Subcutaneous abdominal adipose tissue (tissue), 5 donors: ENCODE results near the gene UVSSA.

Source experiments
- H3K27ac ChIP-seq: one replicate; pipeline ENCODE4 v1.7.0; 2013; ENCODE audit warnings: low read depth, mild to moderate bottlenecking, inconsistent platforms, low read length, moderate library complexity
- H3K27me3 ChIP-seq, 5 donors: one replicate each; pipeline ENCODE4 v1.7.0; 2013; ENCODE audit warnings: low read length in 5 of 5, inconsistent platforms in 1 of 5; ENCODE audit not compliant: control insufficient read depth in 5 of 5, insufficient read depth in 4 of 5
- H3K36me3 ChIP-seq, 5 donors: one replicate each; pipeline ENCODE4 v1.7.0; 2013; ENCODE audit warnings: low read length in 5 of 5; ENCODE audit not compliant: control insufficient read depth in 5 of 5, insufficient read depth in 5 of 5
- H3K4me1 ChIP-seq, 5 donors: one replicate each; pipeline ENCODE4 v1.7.0; 2013; ENCODE audit warnings: low read length in 5 of 5, mild to moderate bottlenecking in 3 of 5, moderate library complexity in 1 of 5; ENCODE audit not compliant: control insufficient read depth in 5 of 5, insufficient read depth in 5 of 5
- H3K4me3 ChIP-seq, 5 donors: one replicate each; pipeline ENCODE4 v1.7.0; 2013; ENCODE audit warnings: low read length in 5 of 5, low read depth in 1 of 5
- H3K9ac ChIP-seq, 5 donors: one replicate each; pipeline ENCODE4 v1.7.0; 2013; ENCODE audit warnings: low read length in 5 of 5, mild to moderate bottlenecking in 4 of 5, moderate library complexity in 3 of 5
- H3K9me3 ChIP-seq, 5 donors: one replicate each; pipeline ENCODE4 v1.7.0; 2013; ENCODE audit warnings: low read length in 5 of 5; ENCODE audit not compliant: control insufficient read depth in 5 of 5
- donor health status: healthy.
- donor health status: healthy.
- donor health status: healthy.
- donor health status: healthy.
- donor health status: healthy.

UVSSA gene

GRCh38 chr4:1325681-1326635 lies 21.1 kb upstream of the UVSSA start:
- peaks cover 0 to 86% (median 78%) of the 10 kb centered on the region in 5 donors for H3K36me3 ChIP-seq
- H3K9me3 ChIP-seq, result no peaks in the 10 kb centered on the region

GRCh38 chr4:1326751-1327525 lies 20.1 kb upstream of the UVSSA start:
- H3K9ac ChIP-seq, result no peak overlapping the region
- H3K36me3 ChIP-seq, result peaks cover 0 to 89% (median 79%) of the 10 kb centered on the region in 5 donors
- H3K4me1 ChIP-seq, result no peaks in the 10 kb centered on the region
- H3K9me3 ChIP-seq, result no peaks in the 10 kb centered on the region
- no peaks in the 10 kb centered on the region for H3K27me3 ChIP-seq
- H3K27ac ChIP-seq, result no peak overlapping the region
- H3K4me3 ChIP-seq, result no peak overlapping the region

More at GRCh38 chr4:1325681-1326635, 21.1 kb upstream of the UVSSA start:
- Histone ChIP-seq H3K4me1 (no peaks in the 10 kb centered on the region), H3K27ac (no peak overlapping the region), H3K4me3 (no peak overlapping the region), H3K9ac (no peak overlapping the region), H3K27me3 (no peaks in the 10 kb centered on the region)

DNA sequence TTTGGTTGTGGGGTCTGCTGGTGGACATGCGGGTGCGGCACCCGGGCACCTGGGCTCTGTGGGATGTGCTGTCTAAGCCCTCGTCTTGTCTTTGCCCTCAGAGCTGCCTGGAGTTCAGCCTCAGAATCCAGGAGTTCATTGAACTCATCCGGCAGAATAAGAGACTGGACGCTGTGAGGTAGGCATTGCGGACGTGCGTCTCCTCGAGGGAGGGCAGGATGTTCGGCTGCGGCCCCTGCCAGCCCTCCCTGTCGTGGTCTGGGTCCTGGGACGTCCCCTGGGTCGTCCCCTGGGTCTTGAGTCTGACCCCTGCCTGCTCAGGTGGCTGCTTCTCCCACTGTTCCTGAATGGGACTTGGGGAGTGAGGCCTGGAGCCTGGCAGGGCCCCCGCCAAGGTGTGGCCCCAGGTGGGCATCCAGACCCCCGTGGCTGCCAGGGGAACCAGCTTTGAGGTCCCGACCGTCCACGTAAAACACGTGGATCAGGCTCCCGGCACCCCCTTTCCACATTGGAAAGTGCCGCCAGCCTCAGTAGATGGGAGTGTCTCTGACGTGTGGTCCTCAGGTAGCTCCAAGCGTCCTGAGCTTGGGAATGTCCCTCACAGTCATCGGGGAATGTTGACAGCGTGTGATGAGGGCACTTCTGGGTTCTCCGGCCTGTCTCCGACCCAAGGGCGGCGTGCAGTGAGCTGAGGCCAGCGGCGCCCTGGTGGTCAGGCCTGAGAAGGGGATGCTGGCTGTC lies 19.3 kb upstream of the UVSSA start:
- H3K36me3 ChIP-seq, result peaks cover 0 to 87% (median 76%) of the 10 kb centered on the region in 5 donors

GRCh38 chr4:1328267-1329155 lies 18.5 kb upstream of the UVSSA start:
- H3K27me3 ChIP-seq, result no peaks in the 10 kb centered on the region
- no peaks in the 10 kb centered on the region for H3K9me3 ChIP-seq
- H3K27ac ChIP-seq, result no peak overlapping the region
- H3K9ac ChIP-seq, result no peak overlapping the region
- H3K4me3 ChIP-seq, result no peak overlapping the region
- H3K4me1 ChIP-seq, result peaks cover 0 to 8% (median 2%) of the 10 kb centered on the region in 5 donors
- peaks cover 0 to 86% (median 78%) of the 10 kb centered on the region in 5 donors for H3K36me3 ChIP-seq

More for the DNA sequence above, 19.3 kb upstream of the UVSSA start:
- Histone ChIP-seq H3K9me3 (no peaks in the 10 kb centered on the region), H3K4me3 (no peak overlapping the region), H3K27ac (no peak overlapping the region), H3K4me1 (peaks cover 0 to 5% (median 2%) of the 10 kb centered on the region in 5 donors), H3K9ac (no peak overlapping the region), H3K27me3 (no peaks in the 10 kb centered on the region)

DNA sequence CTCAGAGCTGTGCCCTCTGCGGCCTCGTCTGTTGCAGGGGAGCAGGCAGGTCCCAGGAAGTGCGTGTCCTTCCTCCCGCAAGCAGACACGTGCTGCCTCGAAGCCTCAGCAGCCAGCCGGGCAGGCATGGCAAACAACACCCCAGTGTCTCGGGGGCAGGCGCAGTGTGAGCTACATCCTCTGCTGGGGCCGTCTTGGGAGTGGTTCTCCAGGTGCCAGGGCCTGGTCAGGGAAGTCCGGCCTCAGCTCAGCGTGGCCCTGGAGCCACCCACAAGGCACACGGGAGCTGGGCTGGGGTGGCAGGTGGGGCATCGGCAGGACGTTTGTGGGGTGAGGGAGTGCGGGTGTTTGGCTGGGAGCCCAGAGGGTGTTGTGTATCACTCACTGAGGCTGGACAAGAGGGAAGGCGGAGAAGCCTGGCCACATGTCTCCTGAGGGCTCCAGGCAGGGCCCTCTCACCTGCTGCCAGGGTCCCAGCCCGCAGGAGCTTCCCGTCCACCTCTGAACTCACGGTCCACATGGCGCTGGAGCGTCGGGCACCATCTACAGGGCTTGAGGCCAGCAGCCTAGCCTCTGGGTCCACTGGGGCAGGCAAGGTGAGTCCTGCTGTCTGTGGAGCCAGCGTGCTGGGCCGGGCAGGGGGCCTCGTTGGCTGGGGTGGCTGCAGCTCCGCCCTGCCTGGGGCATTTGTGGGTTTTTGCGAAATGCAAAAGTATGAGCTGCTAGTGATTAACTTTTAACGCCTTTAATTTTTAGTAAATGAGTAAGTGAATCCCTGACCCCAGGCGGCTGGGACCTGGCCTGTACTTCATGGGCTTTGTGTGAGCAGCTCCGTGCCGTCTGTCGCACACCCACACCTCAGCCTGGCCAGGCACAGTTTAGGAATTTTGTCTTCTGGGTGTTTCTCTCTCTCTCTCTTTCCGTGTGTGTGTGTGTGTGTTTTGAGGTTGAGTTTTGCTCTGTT lies 17.3 kb upstream of the UVSSA start:
- H3K36me3 ChIP-seq, result peaks cover 0 to 86% (median 78%) of the 10 kb centered on the region in 5 donors
- H3K27ac ChIP-seq, result no peak overlapping the region
- no peak overlapping the region for H3K9ac ChIP-seq
- no peaks in the 10 kb centered on the region for H3K27me3 ChIP-seq
- H3K4me1 ChIP-seq, result peaks cover 0 to 11% (median 2%) of the 10 kb centered on the region in 5 donors
- H3K9me3 ChIP-seq, result no peaks in the 10 kb centered on the region
- no peak overlapping the region for H3K4me3 ChIP-seq

DNA sequence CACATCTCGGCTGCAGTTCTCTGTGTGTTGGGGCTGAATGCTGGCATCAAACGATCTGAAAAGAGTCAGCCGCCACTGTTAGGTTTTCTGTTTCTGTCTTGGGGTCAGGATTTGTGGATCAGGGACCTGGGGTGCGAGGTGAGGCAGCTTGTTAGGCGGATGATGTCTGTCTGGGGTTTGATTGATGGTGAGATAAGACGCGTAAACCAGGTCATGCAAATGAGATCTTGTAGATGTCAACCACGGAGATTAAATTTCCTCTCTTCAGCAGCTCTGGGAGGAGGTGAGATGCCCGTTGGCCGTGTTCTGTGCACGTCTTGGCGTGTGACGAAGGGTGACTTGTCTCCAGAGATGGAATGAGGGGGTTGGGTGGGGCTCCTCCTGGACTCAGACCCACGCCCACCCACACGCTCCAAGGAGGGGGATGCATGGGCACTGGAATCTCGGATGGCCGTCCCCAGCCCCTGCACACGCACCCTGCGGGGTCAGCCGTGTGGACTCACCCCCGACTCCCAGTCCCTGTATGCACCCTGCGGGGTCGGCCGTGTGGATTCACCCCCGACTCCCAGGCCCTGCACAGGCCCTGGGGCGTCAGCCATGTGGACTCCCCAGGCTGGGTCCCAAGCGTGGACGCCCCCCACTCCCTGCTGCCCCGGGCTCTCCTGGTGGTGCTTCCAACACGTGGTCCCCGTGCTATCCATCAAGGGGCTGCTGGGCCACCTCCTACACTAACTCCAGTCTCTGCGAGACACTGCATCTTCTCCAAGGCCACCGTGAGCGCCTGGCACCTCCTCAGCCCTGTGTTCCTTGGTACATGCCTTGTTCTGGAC lies 16.0 kb upstream of the UVSSA start:
- Histone ChIP-seq H3K27me3 (no peaks in the 10 kb centered on the region), H3K4me1 (peaks cover 0 to 14% (median 2%) of the 10 kb centered on the region in 5 donors), H3K36me3 (peaks cover 0 to 79% (median 73%) of the 10 kb centered on the region in 5 donors), H3K9ac (no peak overlapping the region), H3K9me3 (peaks cover 0 to 1% (median under 1%) of the 10 kb centered on the region in 5 donors), H3K4me3 (no peak overlapping the region), H3K27ac (no peak overlapping the region)

- H3K27me3 ChIP-seq, result no peaks in the 10 kb centered on the region
- peaks cover 0 to 77% (median 69%) of the 10 kb centered on the region in 5 donors for H3K36me3 ChIP-seq
- peaks cover 0 to 14% (median 2%) of the 10 kb centered on the region in 5 donors for H3K4me1 ChIP-seq
- no peak overlapping the region for H3K27ac ChIP-seq
- no peak overlapping the region for H3K4me3 ChIP-seq
- H3K9me3 ChIP-seq, result peaks cover 0 to 9% (median 8%) of the 10 kb centered on the region in 5 donors
- no peak overlapping the region for H3K9ac ChIP-seq
These were observed 15.2 kb upstream of the UVSSA start for GRCh38 chr4:1331591-1332353.
